Measurements from ENCODE around the gene MOCS2.

- TF ChIP-seq POLR2A (IDR thresholded peaks at IDR 0.05) (no peak), EP300 (IDR thresholded peaks at IDR 0.05) (no peak), CTCF (IDR thresholded peaks at IDR 0.05) (no peak)
These were observed 17.6 kb upstream of the MOCS2 start for GRCh38 chr5:53127107-53127506.

Data from tibial nerve (tissue), 4 donors.